ENCODE results near the gene PLCL2. TPM values are rescaled to one million over a fixed set of nuclear protein-coding genes. Genes with fewer than 3 reads are reported as not detected.

Gene PLCL2
- total RNA-seq, 4 donors from 2014 or later, result 5.1 to 12.3 (median 6.9) TPM

GRCh38 chr3:17025594-17026139 lies 140.9 kb downstream of the PLCL2 start:
- Histone ChIP-seq H3K4me1 (no peaks in the 10 kb centered on the region), H3K4me3 (no peak overlapping the region), H3K27me3 (no peaks in the 10 kb centered on the region), H3K36me3 (no peaks in the 10 kb centered on the region), H3K27ac (no peak overlapping the region), H3K9me3 (no peaks in the 10 kb centered on the region)
- 80 to 82% methylated on average over 5 of the region's 5 CpGs for WGBS, 2 donors (ENCODE audit: low coverage in 1 of 2)
- no peak for ATAC-seq
- no peak for TF ChIP-seq POLR2A (IDR thresholded peaks at IDR 0.05)
- no peak for TF ChIP-seq POLR2AphosphoS5 (IDR thresholded peaks at IDR 0.05)
- no peak for TF ChIP-seq EP300 (IDR thresholded peaks at IDR 0.05)
- no peak for TF ChIP-seq CTCF (IDR thresholded peaks at IDR 0.05)

GRCh38 chr3:17027318-17027717 lies 142.6 kb downstream of the PLCL2 start:
- Histone ChIP-seq H3K27ac (no peak overlapping the region), H3K27me3 (no peaks in the 10 kb centered on the region), H3K4me3 (no peak overlapping the region), H3K36me3 (no peaks in the 10 kb centered on the region), H3K4me1 (no peaks in the 10 kb centered on the region), H3K9me3 (no peaks in the 10 kb centered on the region)
- ATAC-seq, result no peak
- no peak for TF ChIP-seq EP300 (IDR thresholded peaks at IDR 0.05)
- no peak for TF ChIP-seq POLR2A (IDR thresholded peaks at IDR 0.05)
- no peak for TF ChIP-seq POLR2AphosphoS5 (IDR thresholded peaks at IDR 0.05)
- TF ChIP-seq CTCF (IDR thresholded peaks at IDR 0.05), result no peak
- 80 to 86% methylated on average over 1 of the region's 1 CpG for WGBS, 2 donors (ENCODE audit: low coverage in 1 of 2)

GRCh38 chr3:17028363-17028762 lies 143.6 kb downstream of the PLCL2 start:
- Histone ChIP-seq H3K27me3 (no peaks in the 10 kb centered on the region), H3K27ac (no peak overlapping the region), H3K4me3 (no peak overlapping the region), H3K4me1 (no peaks in the 10 kb centered on the region), H3K36me3 (no peaks in the 10 kb centered on the region), H3K9me3 (no peaks in the 10 kb centered on the region)
- WGBS, 2 donors (ENCODE audit: low coverage in 1 of 2), result 91 to 100% methylated on average over 3 to 4 of the region's 4 CpGs
- TF ChIP-seq EP300 (IDR thresholded peaks at IDR 0.05) (no peak), POLR2A (IDR thresholded peaks at IDR 0.05) (no peak), CTCF (IDR thresholded peaks at IDR 0.05) (no peak), POLR2AphosphoS5 (IDR thresholded peaks at IDR 0.05) (no peak)
- no peak for ATAC-seq

- Histone ChIP-seq H3K27ac (no peak overlapping the region), H3K4me1 (no peaks in the 10 kb centered on the region), H3K27me3 (no peaks in the 10 kb centered on the region), H3K9me3 (no peaks in the 10 kb centered on the region), H3K36me3 (no peaks in the 10 kb centered on the region), H3K4me3 (no peak overlapping the region)
- 64 to 68% methylated on average over 3 of the region's 3 CpGs for WGBS, 2 donors (ENCODE audit: low coverage in 1 of 2)
- ATAC-seq, result no peak
- TF ChIP-seq EP300 (IDR thresholded peaks at IDR 0.05), result no peak
- TF ChIP-seq POLR2A (IDR thresholded peaks at IDR 0.05), result no peak
- no peak for TF ChIP-seq POLR2AphosphoS5 (IDR thresholded peaks at IDR 0.05)
- TF ChIP-seq CTCF (IDR thresholded peaks at IDR 0.05), result no peak
These were observed 145.7 kb downstream of the PLCL2 start for GRCh38 chr3:17030438-17030837.

GRCh38 chr3:17030956-17031652 lies 146.3 kb downstream of the PLCL2 start:
- ATAC-seq, result no peak
- no peak overlapping the region for H3K4me3 ChIP-seq
- no peaks in the 10 kb centered on the region for H3K36me3 ChIP-seq
- H3K27ac ChIP-seq, result no peak overlapping the region
- H3K9me3 ChIP-seq, result no peaks in the 10 kb centered on the region
- TF ChIP-seq EP300 (IDR thresholded peaks at IDR 0.05), result no peak
- no peak for TF ChIP-seq POLR2AphosphoS5 (IDR thresholded peaks at IDR 0.05)
- no peak for TF ChIP-seq POLR2A (IDR thresholded peaks at IDR 0.05)
- 65 to 69% methylated on average over 4 of the region's 4 CpGs for WGBS, 2 donors (ENCODE audit: low coverage in 1 of 2)
- no peaks in the 10 kb centered on the region for H3K4me1 ChIP-seq
- no peaks in the 10 kb centered on the region for H3K27me3 ChIP-seq

Measured in gastroesophageal sphincter (tissue), 4 donors.